OCI-LY1 (cell line): ENCODE data around the gene B3GNT2.

Experiments
- H2AFZ ChIP-seq: fragments of 200-600 bp; sonication (generic), shearing (Covaris generic); 2 replicates; pipeline ENCODE4 v1.6.0; 2014; ENCODE audit warnings: antibody characterized with exemption, mild to moderate bottlenecking, low read length
- H3F3A ChIP-seq: fragments of 200-600 bp; sonication (generic), shearing (Covaris generic); 2 replicates; pipeline ENCODE4 v1.6.0; 2014; ENCODE audit warnings: mild to moderate bottlenecking, antibody characterized with exemption, low read length, moderate library complexity; ENCODE audit not compliant: insufficient read depth
- H3K27ac ChIP-seq: fragments of 200-600 bp; sonication (generic); 2 replicates; pipeline ENCODE4 v1.5.1; 2014; ENCODE audit warnings: low read length, mixed run types, mild to moderate bottlenecking, low read depth; ENCODE audit not compliant: poor library complexity, severe bottlenecking
- H3K27me3 ChIP-seq: fragments of 200-600 bp; sonication (generic); 2 replicates; pipeline ENCODE4 v1.6.0; 2014; ENCODE audit warnings: antibody characterized with exemption, mild to moderate bottlenecking, low read length, moderate library complexity; ENCODE audit not compliant: insufficient read depth
- H3K36me3 ChIP-seq: fragments of 200-600 bp; sonication (generic); 2 replicates; pipeline ENCODE4 v1.6.1; 2014; ENCODE audit warnings: mild to moderate bottlenecking, antibody characterized with exemption, low read length, moderate library complexity, mixed read lengths; ENCODE audit not compliant: insufficient read depth
- H3K4me1 ChIP-seq: fragments of 200-600 bp; sonication (generic); 2 replicates; pipeline ENCODE4 v1.5.1; 2014; ENCODE audit warnings: mild to moderate bottlenecking, low read length, moderate library complexity; ENCODE audit not compliant: insufficient read depth, severe bottlenecking
- H3K4me2 ChIP-seq: fragments of 200-600 bp; sonication (generic), shearing (Covaris generic); 2 replicates; pipeline ENCODE4 v1.6.1; 2014; ENCODE audit warnings: low read length
- H3K4me3 ChIP-seq: fragments of 200-600 bp; sonication (generic); 2 replicates; pipeline ENCODE4 v1.5.1; 2014; ENCODE audit warnings: low read length, low read depth, mild to moderate bottlenecking, mixed read lengths; ENCODE audit not compliant: poor library complexity, severe bottlenecking
- H3K79me2 ChIP-seq: fragments of 200-600 bp; shearing (Covaris generic); 2 replicates; pipeline ENCODE4 v1.6.1; 2016; ENCODE audit warnings: mixed run types, low read length, mixed read lengths; ENCODE audit not compliant: insufficient read depth
- H3K9ac ChIP-seq: fragments of 200-600 bp; sonication (generic), shearing (Covaris generic); 2 replicates; pipeline ENCODE4 v1.6.1; 2014; ENCODE audit warnings: mild to moderate bottlenecking, low read length, mixed read lengths
- H3K9me2 ChIP-seq: fragments of 200-600 bp; sonication (generic), shearing (Covaris generic); 2 replicates; pipeline ENCODE4 v1.6.1; 2014; ENCODE audit warnings: low read depth, mild to moderate bottlenecking, low read length, mixed read lengths
- H3K9me3 ChIP-seq: fragments of 200-600 bp; shearing (Covaris generic); 2 replicates; pipeline ENCODE4 v1.6.1; 2014; ENCODE audit warnings: low read length, mixed read lengths
- H4K20me1 ChIP-seq: fragments of 200-600 bp; sonication (generic), shearing (Covaris generic); 2 replicates; pipeline ENCODE4 v1.6.0; 2016; ENCODE audit warnings: mild to moderate bottlenecking, low read length; ENCODE audit not compliant: insufficient read depth
- EZH2 ChIP-seq: fragments of 200-600 bp; sonication (generic), shearing (Covaris generic); IDR thresholded peaks from 2 replicates; pipeline ENCODE4 v1.8.0; 2017; ENCODE audit warnings: borderline replicate concordance, mixed run types, mild to moderate bottlenecking, antibody characterized with exemption, low read length, moderate library complexity, mixed read lengths
- TF ChIP-seq, protein P1 (sequence below): fragments of 200-600 bp; sonication (generic), shearing (Covaris generic); IDR thresholded peaks from 2 replicates; pipeline ENCODE4 v1.5.1; 2017; ENCODE audit warnings: mild to moderate bottlenecking, antibody characterized with exemption, low read length, moderate library complexity, mixed read lengths

The B3GNT2 gene

DNA sequence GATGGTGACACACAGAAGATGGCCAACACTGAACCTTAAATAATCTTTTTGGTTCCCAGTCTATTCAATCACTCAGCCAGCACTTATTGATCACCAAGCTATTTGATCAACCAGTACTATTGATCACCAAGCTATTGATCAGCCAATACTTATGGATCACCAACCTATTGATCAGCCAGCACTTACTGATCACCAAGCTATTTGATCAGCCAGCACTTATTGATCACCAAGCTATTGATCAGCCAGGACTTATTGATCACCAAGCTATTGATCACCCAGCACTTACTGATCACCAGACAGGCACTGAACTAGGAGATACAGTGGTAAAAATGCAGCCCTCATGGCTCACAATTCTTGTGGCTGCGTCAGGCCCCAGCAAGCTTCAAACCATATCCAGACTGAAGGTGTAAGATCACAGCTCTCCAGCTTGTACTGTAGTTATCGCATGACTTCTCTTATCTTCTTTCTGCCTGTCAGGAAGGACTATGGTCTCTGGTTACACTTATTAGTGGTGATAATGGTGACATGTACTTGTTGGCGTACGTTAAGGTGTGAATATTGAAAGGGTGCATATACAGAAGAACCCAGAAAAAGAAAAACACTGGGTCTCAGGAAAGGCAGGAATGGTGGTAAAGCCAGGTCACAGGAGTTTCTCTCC lies 18.4 kb upstream of the B3GNT2 start:
- Histone ChIP-seq H3F3A (peaks cover 12% of the 10 kb centered on the region), H2AFZ (no peak overlapping the region), H3K36me3 (no peaks in the 10 kb centered on the region), H3K4me2 (no peak overlapping the region), H4K20me1 (no peaks in the 10 kb centered on the region), H3K4me3 (no peak overlapping the region), H3K4me1 (peaks cover 61% of the 10 kb centered on the region), H3K79me2 (no peaks in the 10 kb centered on the region), H3K9me3 (no peaks in the 10 kb centered on the region), H3K27ac (peak overlapping the region; percentile 100), H3K9ac (no peak overlapping the region; the same call in 1 of the 2 replicates), H3K27me3 (no peaks in the 10 kb centered on the region), H3K9me2 (no peaks in the 10 kb centered on the region)
- no peak for TF ChIP-seq EZH2
- TF ChIP-seq, protein P1, sequence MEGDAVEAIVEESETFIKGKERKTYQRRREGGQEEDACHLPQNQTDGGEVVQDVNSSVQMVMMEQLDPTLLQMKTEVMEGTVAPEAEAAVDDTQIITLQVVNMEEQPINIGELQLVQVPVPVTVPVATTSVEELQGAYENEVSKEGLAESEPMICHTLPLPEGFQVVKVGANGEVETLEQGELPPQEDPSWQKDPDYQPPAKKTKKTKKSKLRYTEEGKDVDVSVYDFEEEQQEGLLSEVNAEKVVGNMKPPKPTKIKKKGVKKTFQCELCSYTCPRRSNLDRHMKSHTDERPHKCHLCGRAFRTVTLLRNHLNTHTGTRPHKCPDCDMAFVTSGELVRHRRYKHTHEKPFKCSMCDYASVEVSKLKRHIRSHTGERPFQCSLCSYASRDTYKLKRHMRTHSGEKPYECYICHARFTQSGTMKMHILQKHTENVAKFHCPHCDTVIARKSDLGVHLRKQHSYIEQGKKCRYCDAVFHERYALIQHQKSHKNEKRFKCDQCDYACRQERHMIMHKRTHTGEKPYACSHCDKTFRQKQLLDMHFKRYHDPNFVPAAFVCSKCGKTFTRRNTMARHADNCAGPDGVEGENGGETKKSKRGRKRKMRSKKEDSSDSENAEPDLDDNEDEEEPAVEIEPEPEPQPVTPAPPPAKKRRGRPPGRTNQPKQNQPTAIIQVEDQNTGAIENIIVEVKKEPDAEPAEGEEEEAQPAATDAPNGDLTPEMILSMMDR, result no peak

DNA sequence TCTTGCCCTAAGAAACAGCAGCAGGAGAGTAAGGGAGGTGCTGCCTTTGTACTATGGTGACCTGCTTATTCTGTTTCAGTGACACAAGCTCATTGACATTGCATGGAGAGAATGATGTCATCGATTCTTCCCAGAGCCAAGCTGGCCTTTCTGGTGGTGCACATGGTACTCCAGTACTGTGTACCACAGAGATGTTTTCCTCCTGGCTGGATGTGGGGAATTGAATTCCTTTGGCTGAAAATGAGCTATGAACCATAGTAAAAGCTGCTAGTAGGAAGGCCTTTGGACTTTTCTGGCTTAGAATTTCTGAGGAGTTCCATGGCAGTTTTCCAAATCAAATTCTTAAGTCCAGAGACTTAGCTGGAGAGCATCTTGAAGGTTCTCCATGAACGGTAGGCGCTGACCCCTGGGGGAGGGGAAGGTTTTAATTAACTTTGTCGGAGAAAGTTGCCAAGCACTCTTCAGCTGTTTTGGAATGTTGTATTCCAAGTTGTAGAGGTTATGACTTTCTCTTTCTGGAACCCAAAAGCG lies 17.1 kb upstream of the B3GNT2 start:
- Histone ChIP-seq H3K4me2 (no peak overlapping the region), H3K27ac (peak overlapping the region; percentile 100), H3K27me3 (no peaks in the 10 kb centered on the region), H3K79me2 (no peaks in the 10 kb centered on the region), H3F3A (peaks cover 12% of the 10 kb centered on the region), H3K4me1 (peaks cover 74% of the 10 kb centered on the region), H3K9me3 (no peaks in the 10 kb centered on the region), H3K9me2 (no peaks in the 10 kb centered on the region), H3K4me3 (no peak overlapping the region), H3K36me3 (no peaks in the 10 kb centered on the region), H3K9ac (no peak overlapping the region), H4K20me1 (no peaks in the 10 kb centered on the region), H2AFZ (no peak overlapping the region)
- TF ChIP-seq, protein P1, result no peak
- TF ChIP-seq EZH2, result no peak

DNA sequence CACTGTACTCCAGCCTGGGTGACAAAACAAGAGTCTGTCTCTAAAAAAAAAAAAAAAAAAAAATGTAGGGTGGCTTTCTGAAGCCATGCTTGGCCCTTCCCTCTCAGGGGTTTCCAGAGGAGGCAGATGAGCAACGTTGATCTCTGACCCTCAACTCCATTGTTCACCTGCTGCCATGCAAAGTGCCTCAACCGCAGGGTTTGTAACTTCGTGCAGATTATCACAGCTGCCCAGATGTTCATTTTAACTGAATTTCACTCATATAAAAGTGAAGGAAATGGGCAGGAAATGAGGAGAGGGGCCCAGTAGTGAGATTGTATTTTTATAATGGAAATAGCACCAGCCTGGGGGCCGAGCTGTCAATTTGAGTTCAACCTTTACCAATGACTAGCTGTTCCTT lies 14.9 kb upstream of the B3GNT2 start:
- Histone ChIP-seq H3K36me3 (no peaks in the 10 kb centered on the region), H3K4me1 (peaks cover 82% of the 10 kb centered on the region), H3K9ac (peak overlapping the region; percentile 76), H3F3A (peaks cover 12% of the 10 kb centered on the region), H3K4me3 (peak overlapping the region; percentile 32), H3K9me3 (no peaks in the 10 kb centered on the region), H2AFZ (no peak overlapping the region), H4K20me1 (no peaks in the 10 kb centered on the region), H3K27me3 (no peaks in the 10 kb centered on the region), H3K4me2 (peak overlapping the region; percentile 64), H3K79me2 (no peaks in the 10 kb centered on the region), H3K27ac (peak overlapping the region; percentile 100), H3K9me2 (no peaks in the 10 kb centered on the region)
- no peak for TF ChIP-seq EZH2
- TF ChIP-seq, protein P1, result no peak
